WTC11 (cell line): ENCODE results near the gene DENND1B.

ENCODE experiments used
- CBFB ChIP-seq: sonication (generic); formaldehyde crosslinking; IDR thresholded peaks from 2 replicates; pipeline ENCODE4 v1.8.1; 2022; ENCODE audit warnings: mild to moderate bottlenecking, low read depth, missing genetic modification reagents
- MAX ChIP-seq: sonication (generic); formaldehyde crosslinking; IDR thresholded peaks from 2 replicates; pipeline ENCODE4 v1.8.0; 2022; ENCODE audit warnings: mild to moderate bottlenecking, missing genetic modification reagents
- SMAD3 ChIP-seq: sonication (generic); formaldehyde crosslinking; IDR thresholded peaks from 2 replicates; pipeline ENCODE4 v1.8.0; 2022; ENCODE audit warnings: missing genetic modification reagents, mild to moderate bottlenecking, borderline replicate concordance
- ZNF423 ChIP-seq: fragments of 250-450 bp; sonication (Bioruptor Pico); IDR thresholded peaks from 2 replicates; pipeline ENCODE4 v2.1.2; 2022; ENCODE audit warnings: mild to moderate bottlenecking, moderate library complexity
- TF ChIP-seq, protein P1 (sequence below): fragments of 200-600 bp; IDR thresholded peaks from 2 replicates; pipeline ENCODE4 v1.8.0; 2022; ENCODE audit warnings: antibody characterized with exemption
- TF ChIP-seq, protein P2 (sequence below): fragments of 250-450 bp; sonication (Bioruptor Pico); IDR thresholded peaks from 2 replicates; pipeline ENCODE4 v1.9.0; 2021; ENCODE audit warnings: moderate library complexity, mild to moderate bottlenecking, inconsistent platforms, borderline replicate concordance
- TF ChIP-seq, protein P3 (sequence below): sonication (generic); formaldehyde crosslinking; IDR thresholded peaks from 2 replicates; pipeline ENCODE4 v1.8.1; 2023; ENCODE audit warnings: mild to moderate bottlenecking, missing genetic modification reagents, moderate library complexity

GRCh38 chr1:197465528-197466327, 309.6 kb downstream of the DENND1B start:
- TF ChIP-seq, protein P1, sequence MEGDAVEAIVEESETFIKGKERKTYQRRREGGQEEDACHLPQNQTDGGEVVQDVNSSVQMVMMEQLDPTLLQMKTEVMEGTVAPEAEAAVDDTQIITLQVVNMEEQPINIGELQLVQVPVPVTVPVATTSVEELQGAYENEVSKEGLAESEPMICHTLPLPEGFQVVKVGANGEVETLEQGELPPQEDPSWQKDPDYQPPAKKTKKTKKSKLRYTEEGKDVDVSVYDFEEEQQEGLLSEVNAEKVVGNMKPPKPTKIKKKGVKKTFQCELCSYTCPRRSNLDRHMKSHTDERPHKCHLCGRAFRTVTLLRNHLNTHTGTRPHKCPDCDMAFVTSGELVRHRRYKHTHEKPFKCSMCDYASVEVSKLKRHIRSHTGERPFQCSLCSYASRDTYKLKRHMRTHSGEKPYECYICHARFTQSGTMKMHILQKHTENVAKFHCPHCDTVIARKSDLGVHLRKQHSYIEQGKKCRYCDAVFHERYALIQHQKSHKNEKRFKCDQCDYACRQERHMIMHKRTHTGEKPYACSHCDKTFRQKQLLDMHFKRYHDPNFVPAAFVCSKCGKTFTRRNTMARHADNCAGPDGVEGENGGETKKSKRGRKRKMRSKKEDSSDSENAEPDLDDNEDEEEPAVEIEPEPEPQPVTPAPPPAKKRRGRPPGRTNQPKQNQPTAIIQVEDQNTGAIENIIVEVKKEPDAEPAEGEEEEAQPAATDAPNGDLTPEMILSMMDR, result no peak
- TF ChIP-seq ZNF423 (CRISPR knock-in tag), result no peak
- no peak for TF ChIP-seq CBFB (CRISPR knock-in tag)
- TF ChIP-seq, protein P2, sequence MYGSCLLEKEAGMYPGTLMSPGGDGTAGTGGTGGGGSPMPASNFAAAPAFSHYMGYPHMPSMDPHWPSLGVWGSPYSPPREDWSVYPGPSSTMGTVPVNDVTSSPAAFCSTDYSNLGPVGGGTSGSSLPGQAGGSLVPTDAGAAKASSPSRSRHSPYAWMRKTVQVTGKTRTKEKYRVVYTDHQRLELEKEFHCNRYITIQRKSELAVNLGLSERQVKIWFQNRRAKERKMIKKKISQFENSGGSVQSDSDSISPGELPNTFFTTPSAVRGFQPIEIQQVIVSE, result no peak
- no peak for TF ChIP-seq SMAD3 (CRISPR knock-in tag)
- TF ChIP-seq, protein P3, sequence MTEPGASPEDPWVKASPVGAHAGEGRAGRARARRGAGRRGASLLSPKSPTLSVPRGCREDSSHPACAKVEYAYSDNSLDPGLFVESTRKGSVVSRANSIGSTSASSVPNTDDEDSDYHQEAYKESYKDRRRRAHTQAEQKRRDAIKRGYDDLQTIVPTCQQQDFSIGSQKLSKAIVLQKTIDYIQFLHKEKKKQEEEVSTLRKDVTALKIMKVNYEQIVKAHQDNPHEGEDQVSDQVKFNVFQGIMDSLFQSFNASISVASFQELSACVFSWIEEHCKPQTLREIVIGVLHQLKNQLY (CRISPR knock-in tag), result no peak
- no peak for TF ChIP-seq MAX (CRISPR knock-in tag)
